H1 (cell line): ENCODE results near the gene CAPZA2. TPM values are rescaled to one million over a fixed set of nuclear protein-coding genes. Genes with fewer than 3 reads are reported as not detected.

Source experiments
- CTCF ChIA-PET: fragments of 300-600 bp; sonication (Branson Sonifier 250); formaldehyde crosslinking; loops from one replicate; lab custom pipeline; 2021; ENCODE audit not compliant: partially characterized antibody; lab: Charles Lee
- POLR2A ChIA-PET: fragments of 300-600 bp; sonication (Branson Sonifier 250); formaldehyde crosslinking; loops from one replicate; lab custom pipeline; 2021; ENCODE audit warnings: inconsistent platforms; ENCODE audit not compliant: partially characterized antibody; lab: Charles Lee
- DNase-seq, 2 experiments: peaks; one replicate each; pipeline versions ENCODE4 v3.0.0 to v3.0.0-alpha.2; 2010 to 2022; ENCODE audit warnings: low spot score in 2 of 2, low read depth in 1 of 2, mixed read lengths in 1 of 2
- FAIRE-seq: peaks from 2 replicates; lab custom pipeline; 2011; peaks lifted over from hg19 to GRCh38; lab: Jason Lieb, UNC
- H2AFZ ChIP-seq: 2 replicates; pipeline ENCODE4 v1.8.1; 2012; ENCODE audit warnings: low read length, inconsistent platforms
- H2AK5ac ChIP-seq: 2 replicates; pipeline ENCODE4 v1.6.1; 2013; ENCODE audit warnings: low read depth, low read length
- H2BK120ac ChIP-seq: replicated peaks from 2 replicates; pipeline ENCODE3; 2013; ENCODE audit warnings: low read depth, low read length, inconsistent platforms
- H2BK12ac ChIP-seq: 2 replicates; pipeline ENCODE4 v1.6.1; 2013; ENCODE audit warnings: low read depth, low read length
- H2BK15ac ChIP-seq: 2 replicates; pipeline ENCODE4 v1.6.1; 2013; ENCODE audit warnings: low read length
- H2BK20ac ChIP-seq: 2 replicates; pipeline ENCODE4 v1.6.1; 2013; ENCODE audit warnings: low read length
- H2BK5ac ChIP-seq: 2 replicates; pipeline ENCODE4 v1.6.1; 2013; ENCODE audit warnings: low read depth, low read length
- H3K14ac ChIP-seq: 2 replicates; pipeline ENCODE4 v1.6.1; 2013; ENCODE audit warnings: inconsistent platforms; ENCODE audit not compliant: insufficient read length
- H3K18ac ChIP-seq: 2 replicates; pipeline ENCODE4 v1.6.1; 2013; ENCODE audit warnings: low read length; ENCODE audit errors: extremely low read depth
- H3K23ac ChIP-seq: 2 replicates; pipeline ENCODE4 v1.6.1; 2013; ENCODE audit warnings: inconsistent platforms; ENCODE audit not compliant: insufficient read length
- H3K23me2 ChIP-seq: 2 replicates; pipeline ENCODE4 v1.6.1; 2013; ENCODE audit warnings: low read depth, low read length
- H3K27ac ChIP-seq: 2 replicates; pipeline ENCODE4 v1.6.1; 2011; ENCODE audit warnings: low read depth, low read length, inconsistent platforms
- H3K27me3 ChIP-seq, 4 experiments: replicated peaks in 1 of 4; 1 replicate in 1 of 4; 2 replicates in 3 of 4; pipeline versions ENCODE4 v1.6.1 to v1.8.1; 2011 to 2013; ENCODE audit warnings: low read length in 3 of 4, mild to moderate bottlenecking in 3 of 4, inconsistent platforms in 2 of 4, mixed read lengths in 2 of 4, moderate library complexity in 1 of 4; ENCODE audit not compliant: control insufficient read depth in 3 of 4, insufficient read depth in 3 of 4; ENCODE audit errors: extremely low read depth in 1 of 4
- H3K36me3 ChIP-seq, 4 experiments: 2 replicates each; pipeline versions ENCODE4 v1.6.1 to v1.8.1; 2011 to 2013; ENCODE audit warnings: mild to moderate bottlenecking in 4 of 4, low read length in 3 of 4, moderate library complexity in 2 of 4, control low read depth in 1 of 4, inconsistent platforms in 1 of 4; ENCODE audit not compliant: insufficient read depth in 4 of 4, control insufficient read depth in 2 of 4
- H3K4ac ChIP-seq: replicated peaks from 2 replicates; pipeline ENCODE3; 2013; ENCODE audit warnings: low read length, low read depth, mixed read lengths, inconsistent platforms; ENCODE audit not compliant: insufficient read length
- H3K4me1 ChIP-seq, 4 experiments: replicated peaks in 1 of 4; 1 replicate in 1 of 4; 2 replicates in 3 of 4; pipeline versions ENCODE4 v1.6.1 to v1.8.1; 2011 to 2013; ENCODE audit warnings: low read length in 3 of 4, inconsistent platforms in 2 of 4, mixed read lengths in 1 of 4; ENCODE audit not compliant: insufficient read depth in 4 of 4, control insufficient read depth in 3 of 4
- H3K4me2 ChIP-seq, 2 experiments: 2 replicates each; pipeline versions ENCODE4 v1.6.1 to v1.8.1; 2011 to 2013; ENCODE audit warnings: low read depth in 2 of 2, low read length in 2 of 2, control low read depth in 1 of 2, inconsistent platforms in 1 of 2, mild to moderate bottlenecking in 1 of 2; ENCODE audit not compliant: insufficient read depth in 1 of 2
- H3K4me3 ChIP-seq, 4 experiments: fragments of 200-600, 300-600 bp in 1 of 4; sonication (generic), shearing (Covaris generic), sonication (Bioruptor Twin) in 1 of 4; 2 replicates each; pipeline versions ENCODE4 v1.5.1 to v1.8.1; 2011 to 2016; ENCODE audit warnings: low read length in 4 of 4, low read depth in 3 of 4, control low read depth in 2 of 4, inconsistent platforms in 2 of 4, mild to moderate bottlenecking in 2 of 4, mixed read lengths in 1 of 4, moderate library complexity in 1 of 4; ENCODE audit not compliant: insufficient read depth in 2 of 4; ENCODE audit errors: extremely low read depth in 1 of 4
- H3K56ac ChIP-seq: replicated peaks from 2 replicates; pipeline ENCODE3; 2013; ENCODE audit warnings: low read depth, mild to moderate bottlenecking, mixed read lengths, low read length, inconsistent platforms; ENCODE audit not compliant: insufficient read length
- H3K79me1 ChIP-seq: 2 replicates; pipeline ENCODE4 v1.6.1; 2013; ENCODE audit warnings: low read depth, low read length, control low read depth
- H3K79me2 ChIP-seq, 2 experiments: 2 replicates each; pipeline versions ENCODE4 v1.6.1 to v1.8.1; 2012 to 2013; ENCODE audit warnings: low read length in 2 of 2, mild to moderate bottlenecking in 2 of 2, inconsistent platforms in 1 of 2; ENCODE audit not compliant: insufficient read depth in 2 of 2, control insufficient read depth in 1 of 2
- H3K9ac ChIP-seq, 4 experiments: replicated peaks in 1 of 4; 1 replicate in 1 of 4; 2 replicates in 3 of 4; pipeline versions ENCODE4 v1.6.1 to v1.8.1; 2011 to 2013; ENCODE audit warnings: low read depth in 3 of 4, low read length in 3 of 4, control low read depth in 2 of 4, mild to moderate bottlenecking in 2 of 4, moderate library complexity in 2 of 4, inconsistent platforms in 1 of 4; ENCODE audit errors: extremely low read depth in 1 of 4
- H3K9me3 ChIP-seq, 2 experiments: 2 replicates each; pipeline versions ENCODE4 v1.6.1 to v1.8.1; 2012 to 2013; ENCODE audit warnings: mild to moderate bottlenecking in 2 of 2, moderate library complexity in 2 of 2, control low read depth in 1 of 2, inconsistent platforms in 1 of 2, low read depth in 1 of 2, low read length in 1 of 2, mixed read lengths in 1 of 2; ENCODE audit not compliant: insufficient read depth in 2 of 2
- H4K20me1 ChIP-seq, 2 experiments: replicated peaks in 1 of 2; 2 replicates each; pipeline versions ENCODE3 to v1.8.1; 2011 to 2013; ENCODE audit warnings: inconsistent platforms in 2 of 2, low read length in 2 of 2, mild to moderate bottlenecking in 1 of 2; ENCODE audit not compliant: insufficient read depth in 2 of 2, control insufficient read depth in 1 of 2
- H4K5ac ChIP-seq: 2 replicates; pipeline ENCODE4 v1.6.1; 2013; ENCODE audit warnings: low read length, low read depth, mixed read lengths, inconsistent platforms; ENCODE audit not compliant: insufficient read length
- H4K8ac ChIP-seq: 2 replicates; pipeline ENCODE4 v1.8.0; 2013; ENCODE audit warnings: mild to moderate bottlenecking, moderate library complexity, low read length, inconsistent platforms; ENCODE audit not compliant: insufficient read depth; ENCODE audit errors: extremely low read depth
- H4K91ac ChIP-seq: replicated peaks from 2 replicates; pipeline ENCODE3; 2013; ENCODE audit warnings: low read length, mixed read lengths, inconsistent platforms; ENCODE audit not compliant: insufficient read length
- CBX5 ChIP-seq: fragments of 300-800, 300-1000 bp; sonication (generic); IDR thresholded peaks from 2 replicates; pipeline ENCODE4 v1.7.1; 2016; ENCODE audit warnings: antibody characterized with exemption, low read length, low read depth
- CREB1 ChIP-seq: IDR thresholded peaks from 2 replicates; pipeline ENCODE4 v1.6.1; 2012; ENCODE audit warnings: inconsistent platforms
- WGBS, 2 experiments: shearing (Covaris generic) in 1 of 2; methylation state at CpG; one replicate each; pipeline versions ENCODE4 v1.1.6 to v1.1.7; 2013 to 2015; ENCODE audit warnings: low lambda C conversion rate in 2 of 2, mixed read lengths in 2 of 2, inconsistent platforms in 1 of 2, low coverage in 1 of 2, missing lambda C conversion rate in 1 of 2; ENCODE audit not compliant: insufficient replicate concordance in 2 of 2, insufficient coverage in 1 of 2, insufficient read length in 1 of 2; ENCODE audit errors: extremely low coverage in 1 of 2, missing lambda C conversion rate in 1 of 2; 5-methylcytosine and 5-hydroxymethylcytosine counted together
- polyA plus RNA-seq, 7 experiments: library from polyadenylated mRNA; depleted of rRNA in 3 of 7; stranded (reverse) in 5 of 7; unstranded in 2 of 7; fragments of >200 nt in 5 of 7; fragments of 200-250 nt in 2 of 7; gene quantifications; 1 replicate in 5 of 7; 2 replicates in 1 of 7; 4 replicates in 1 of 7; pipeline versions ENCODE4 v1.2.1 to v1.2.3, GENCODE V29; 2011 to 2013; ENCODE audit warnings: missing spikeins in 2 of 7, mixed read lengths in 2 of 7
- total RNA-seq: library from RNA; stranded (reverse); fragmentation: NEBNext Ultra II Directional; extraction: Animal tissue kit (Norgen Biotek cat#: 25700); gene quantifications from 2 replicates; pipeline ENCODE4 v1.2.1, GENCODE V29; 2021

CAPZA2 gene
- total and polyA plus RNA-seq, 2 of the 8 experiments (the other 6 are each of a cell fraction or from before 2014, with no cell fraction given) = 33.2 to 145 TPM

DNA sequence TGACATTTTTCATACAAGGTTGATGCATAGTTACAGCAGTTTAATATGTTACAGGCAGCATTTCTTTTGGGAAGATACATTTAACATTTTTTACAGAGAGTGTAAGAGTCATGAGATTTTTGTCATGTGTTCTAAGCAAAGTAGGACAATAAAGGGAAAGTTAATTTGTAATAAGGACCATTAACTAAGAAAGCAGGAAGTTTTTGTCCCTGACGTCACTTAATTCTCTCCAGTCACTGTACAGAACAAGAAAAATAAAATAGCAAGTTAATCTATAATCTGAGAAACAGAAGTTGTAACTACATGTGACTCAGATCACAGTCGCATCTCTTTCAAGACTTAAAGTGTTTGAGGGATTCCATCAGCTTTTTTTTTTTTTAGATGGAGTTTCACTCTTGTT lies 49.5 kb upstream of the CAPZA2 start:
- Histone ChIP-seq H4K8ac (no peak overlapping the region), H2AK5ac (no peak overlapping the region), H3K9ac (no peak overlapping the region), H2BK15ac (no peak overlapping the region), H3K4me2 (no peak overlapping the region), H3K79me1 (no peaks in the 10 kb centered on the region), H3K23me2 (no peaks in the 10 kb centered on the region), H2BK20ac (no peak overlapping the region), H2BK5ac (no peak overlapping the region), H3K27me3 (no peaks in the 10 kb centered on the region), H4K20me1 (no peaks in the 10 kb centered on the region), H3K36me3 (no peaks in the 10 kb centered on the region), H2BK12ac (no peak overlapping the region), H2AFZ (no peak overlapping the region), H3K56ac (no peak overlapping the region), H3K23ac (no peak overlapping the region), H3K4me3 (no peak overlapping the region), H3K4ac (no peak overlapping the region), H3K27ac (no peak overlapping the region), H3K4me1 (no peaks in the 10 kb centered on the region), H2BK120ac (no peak overlapping the region), H3K9me3 (no peaks in the 10 kb centered on the region), H4K5ac (no peak overlapping the region), H3K18ac (no peak overlapping the region), H3K79me2 (no peaks in the 10 kb centered on the region), H3K14ac (no peak overlapping the region), H4K91ac (no peak overlapping the region)
- DNase-seq = no peak
- ChIA-PET CTCF (interaction anchor here (0.7 to 2.4 kb wide), 4 partner anchors 11 to 554 kb away, joined by 3 to 11 read pairs (median 4); no protein-coding TSS in a partner anchor), POLR2A (no interaction called here)
- no peak for FAIRE-seq
- 85% methylated on average over 2 of the region's 2 CpGs; no CpG with 5 or more reads in 1 of the 2 experiments for WGBS, 2 experiments
- TF ChIP-seq CBX5 = no peak
- no peak for TF ChIP-seq CREB1
